Stimulated activated CD4-positive, alpha-beta T cell treated with anti-CD3 and anti-CD28 coated beads, Interleukin-15, amount 100 ng/mL, for 48 hours (primary cell): ENCODE data around the gene R3HDM1.
A peak's percentile ranks its signal among the peaks of the same experiment; 100 is the strongest.
"Not testable (repeated sequence)": the region's sequence is repeated elsewhere in the genome, so short reads cannot be mapped to it uniquely, and the experiment has no call there.

Source experiments
- DNase-seq, 2 donors: peaks; one replicate each; pipeline ENCODE4 v3.0.0-alpha.2; 2020; ENCODE audit warnings: low read depth in 2 of 2

R3HDM1 gene

GRCh38 chr2:135709992-135710391, 178.7 kb downstream of the R3HDM1 start:
- DNase-seq: peak; percentile 36 to 59

GRCh38 chr2:135715086-135715485, 183.8 kb downstream of the R3HDM1 start:
- DNase-seq: not testable (repeated sequence)

- DNase-seq: no peak
Measured at GRCh38 chr2:135728064-135728743, 196.9 kb downstream of the R3HDM1 start.

- DNase-seq: no peak
Measured at GRCh38 chr2:135732561-135732960, 201.3 kb downstream of the R3HDM1 start.

- DNase-seq: no peak
Measured at GRCh38 chr2:135733045-135733444, 201.8 kb downstream of the R3HDM1 start.

GRCh38 chr2:135736546-135736945, 205.3 kb downstream of the R3HDM1 start:
- no peak for DNase-seq

- DNase-seq: no peak
Measured at GRCh38 chr2:135740206-135740605, 208.9 kb downstream of the R3HDM1 start.

- DNase-seq: no peak
Measured at GRCh38 chr2:135741043-135741394, 209.7 kb downstream of the R3HDM1 start.

GRCh38 chr2:135741395-135742324, 210.4 kb downstream of the R3HDM1 start, which contains the start of gene UBXN4:
UBXN4 (plus strand) TSS chr2:135741855; CDS start chr2:135741930, 75 bp downstream.
- DNase-seq: peak; percentile 95 to 96

- peak; percentile 12 for DNase-seq
Measured at GRCh38 chr2:135742325-135742757, 211.1 kb downstream of the R3HDM1 start.

- DNase-seq: no peak
Measured at GRCh38 chr2:135743860-135744259, 212.6 kb downstream of the R3HDM1 start.

GRCh38 chr2:135744760-135745314, 213.6 kb downstream of the R3HDM1 start:
- peak; percentile 11 to 12 for DNase-seq

- DNase-seq: no peak
Measured at GRCh38 chr2:135745545-135745944, 214.3 kb downstream of the R3HDM1 start.

- DNase-seq: no peak
Measured at GRCh38 chr2:135755573-135755972, 224.3 kb downstream of the R3HDM1 start.

- no peak for DNase-seq
Measured at GRCh38 chr2:135756692-135757091, 225.4 kb downstream of the R3HDM1 start.

GRCh38 chr2:135762022-135762421, 230.7 kb downstream of the R3HDM1 start:
- no peak for DNase-seq

- no peak for DNase-seq
Measured at GRCh38 chr2:135762530-135762929, 231.2 kb downstream of the R3HDM1 start.

GRCh38 chr2:135768863-135769262, 237.6 kb downstream of the R3HDM1 start:
- no peak for DNase-seq

- no peak for DNase-seq
Measured at GRCh38 chr2:135773319-135773718, 242.0 kb downstream of the R3HDM1 start.

GRCh38 chr2:135773917-135774316, 242.6 kb downstream of the R3HDM1 start:
- no peak for DNase-seq
